NCI-H1694 (cell line): ENCODE data around the gene KRT9.
"Not testable (repeated sequence)": the region's sequence is repeated elsewhere in the genome, so short reads cannot be mapped to it uniquely, and the experiment has no call there.

Experiments
- DNase-seq: peaks from one replicate; lab custom pipeline; 2025; lab: John Stamatoyannopoulos, UW

KRT9 gene

GRCh38 chr17:41579484-41580243 is 7.8 kb upstream of the KRT9 start:
- peak; percentile 89 for DNase-seq

- no peak for DNase-seq
These were observed 7.1 kb upstream of the KRT9 start for GRCh38 chr17:41578971-41579370.

- DNase-seq = no peak
These were observed 6.7 kb upstream of the KRT9 start for GRCh38 chr17:41578538-41578937.

- DNase-seq = not testable (repeated sequence)
These were observed 4.9 kb upstream of the KRT9 start for GRCh38 chr17:41576740-41577139.

- no peak for DNase-seq
These were observed 3.5 kb upstream of the KRT9 start for GRCh38 chr17:41575336-41575735.

GRCh38 chr17:41567317-41567716 is 4.5 kb downstream of the KRT9 start:
- DNase-seq = no peak

GRCh38 chr17:41565338-41565737 is 6.5 kb downstream of the KRT9 start:
- DNase-seq = no peak

- DNase-seq = no peak
These were observed 8.2 kb downstream of the KRT9 start for GRCh38 chr17:41563607-41564170.

- DNase-seq = no peak
These were observed 10.3 kb downstream of the KRT9 start for GRCh38 chr17:41561554-41561953.

GRCh38 chr17:41559548-41559947 is 12.3 kb downstream of the KRT9 start:
- DNase-seq = no peak

- DNase-seq = no peak
These were observed 14.9 kb downstream of the KRT9 start for GRCh38 chr17:41556931-41557330.

GRCh38 chr17:41556306-41556705 is 15.6 kb downstream of the KRT9 start:
- no peak for DNase-seq

- no peak for DNase-seq
These were observed 16.6 kb downstream of the KRT9 start for GRCh38 chr17:41555105-41555887.

GRCh38 chr17:41553987-41554680 is 17.7 kb downstream of the KRT9 start:
- DNase-seq = no peak

GRCh38 chr17:41553176-41553575 is 18.7 kb downstream of the KRT9 start:
- DNase-seq = no peak

GRCh38 chr17:41552455-41552854 is 19.4 kb downstream of the KRT9 start:
- DNase-seq = no peak

- DNase-seq = no peak
These were observed 20.5 kb downstream of the KRT9 start for GRCh38 chr17:41551365-41551764.

GRCh38 chr17:41549596-41550039 is 22.2 kb downstream of the KRT9 start:
- no peak for DNase-seq

GRCh38 chr17:41548844-41549595 is 22.8 kb downstream of the KRT9 start:
- peak; percentile 91 for DNase-seq

GRCh38 chr17:41547921-41548843 is 23.7 kb downstream of the KRT9 start:
- DNase-seq = no peak
